ENCODE data around the gene ABCC9.

The ABCC9 gene

DNA sequence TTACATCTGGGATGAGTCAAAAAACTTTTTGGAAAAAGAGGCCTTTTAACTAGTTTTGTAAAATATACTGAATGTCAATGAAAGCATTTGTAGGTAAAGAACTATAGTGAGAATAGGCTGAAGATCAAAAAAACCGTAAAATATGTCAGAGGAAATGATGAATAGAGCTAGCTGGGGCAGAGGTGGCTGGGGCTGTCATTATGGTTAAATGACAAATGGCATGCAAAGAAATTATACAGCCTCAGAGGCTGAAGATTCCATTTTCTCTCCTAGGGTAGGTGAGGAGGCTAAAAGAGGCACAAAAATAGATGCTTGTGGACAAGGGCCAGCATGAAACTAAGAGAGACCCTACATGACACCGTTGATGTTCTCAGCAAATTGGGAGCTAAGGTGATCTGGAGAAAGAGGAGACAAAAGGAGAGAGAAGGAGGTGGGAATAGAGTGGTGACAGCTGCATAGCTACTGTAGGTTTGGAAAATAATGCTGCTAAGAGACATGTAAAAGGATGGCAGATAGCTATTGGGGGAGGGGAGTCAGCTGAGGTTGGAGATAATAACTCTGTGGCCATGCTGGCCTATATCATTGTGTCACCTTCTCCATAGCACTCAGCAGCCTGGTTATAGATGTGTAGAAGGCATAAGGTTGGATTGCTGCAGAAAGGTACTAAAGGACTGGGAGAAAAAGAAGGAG is 63.8 kb downstream of the ABCC9 start:
- no peak for DNase-seq (ENCODE audit: low spot score)

DNA sequence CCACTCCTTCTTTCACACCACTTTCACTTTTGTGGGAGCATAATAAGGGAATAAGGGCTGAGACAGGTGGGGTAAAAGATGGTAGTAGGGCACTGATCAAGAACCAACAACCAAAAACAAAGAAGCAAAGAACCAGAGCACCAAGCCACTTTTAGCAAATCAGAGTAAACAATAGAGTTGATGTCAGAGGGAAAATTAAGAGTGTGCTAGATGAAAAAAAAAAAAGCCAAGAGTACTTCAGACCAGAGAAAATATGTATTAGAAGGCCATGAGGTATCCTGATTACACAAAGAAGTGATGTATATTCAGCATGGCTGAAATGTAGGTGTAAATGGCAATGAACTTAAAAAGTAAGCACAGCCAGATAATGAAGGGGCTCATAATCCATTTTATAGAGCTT is 75.4 kb downstream of the ABCC9 start:
- DNase-seq (ENCODE audit: low spot score), result no peak

DNA sequence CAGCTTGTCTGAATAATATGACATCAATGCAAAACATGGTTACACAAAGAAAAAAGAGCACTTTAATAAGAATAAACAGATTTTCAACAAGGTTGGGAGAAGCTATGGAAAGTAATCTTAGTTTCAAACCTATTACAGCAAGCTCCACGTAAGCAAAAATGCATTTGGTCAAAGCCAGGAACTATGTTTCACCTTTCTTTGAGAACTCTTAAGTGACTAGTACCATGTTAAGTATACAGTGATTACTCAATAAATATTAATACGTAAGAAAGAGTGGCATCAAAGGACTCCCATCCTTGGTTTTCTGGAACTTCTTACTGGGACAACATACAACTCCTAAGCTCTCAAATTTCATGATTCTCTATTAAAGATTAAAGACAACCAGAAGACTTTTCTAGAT is 80.7 kb downstream of the ABCC9 start:
- DNase-seq (ENCODE audit: low spot score), result no peak

DNA sequence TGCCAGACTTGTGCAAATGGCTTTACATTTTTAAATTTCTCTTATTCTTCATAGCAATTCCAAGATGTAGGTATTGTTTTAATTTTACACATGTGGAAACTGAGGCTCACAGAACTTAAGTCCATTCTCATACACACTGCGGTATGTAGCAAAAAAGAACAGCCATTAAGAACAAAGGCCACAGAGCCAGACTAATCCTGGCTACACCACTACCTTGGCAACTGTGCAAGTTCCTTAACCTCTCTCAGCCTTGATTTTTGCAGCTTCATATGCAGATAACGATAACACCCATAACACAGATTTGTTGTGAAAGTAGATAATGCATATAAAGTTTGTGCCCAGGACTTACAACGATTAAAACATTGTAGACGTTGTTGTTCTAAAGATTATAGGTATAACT is 81.1 kb downstream of the ABCC9 start:
- DNase-seq (ENCODE audit: low spot score), result no peak

DNA sequence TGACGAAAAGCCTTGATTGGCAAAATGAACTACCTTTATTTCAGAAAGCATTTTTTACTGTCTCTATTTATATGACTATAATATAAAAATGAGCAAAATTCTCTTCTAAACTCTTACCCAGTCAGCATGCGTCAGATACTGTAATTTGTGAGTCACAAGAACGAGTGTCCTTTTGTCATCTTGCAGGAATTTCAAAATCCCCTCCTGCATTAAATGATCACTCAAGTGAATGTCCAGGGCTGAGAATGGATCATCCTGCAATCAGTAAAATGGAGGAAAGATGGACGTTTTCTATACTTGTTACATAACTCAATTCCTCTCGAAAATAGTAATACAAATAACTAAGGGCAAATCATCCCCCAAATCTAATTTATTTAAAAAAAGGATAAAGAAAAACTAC is 89.0 kb downstream of the ABCC9 start:
- no peak for DNase-seq (ENCODE audit: low spot score)

DNA sequence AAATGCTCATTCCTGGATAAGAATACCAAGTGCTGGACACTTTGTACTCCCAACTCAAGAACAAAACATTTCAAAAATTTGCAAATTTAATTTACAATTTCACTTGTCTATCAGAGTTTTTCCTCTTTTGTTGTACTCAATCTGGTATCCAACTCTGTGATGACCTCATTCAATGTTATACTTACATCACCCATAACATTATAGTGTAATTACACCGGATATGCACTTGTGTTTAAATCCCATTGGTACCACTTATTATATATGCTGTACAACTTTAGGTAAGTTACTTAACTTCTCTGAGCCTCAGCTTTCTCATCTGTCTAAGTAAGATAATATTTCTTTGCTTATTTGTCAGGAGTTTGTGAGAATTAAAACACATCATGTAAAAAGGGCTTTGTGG is 90.1 kb downstream of the ABCC9 start:
- no peak for DNase-seq (ENCODE audit: low spot score)

DNA sequence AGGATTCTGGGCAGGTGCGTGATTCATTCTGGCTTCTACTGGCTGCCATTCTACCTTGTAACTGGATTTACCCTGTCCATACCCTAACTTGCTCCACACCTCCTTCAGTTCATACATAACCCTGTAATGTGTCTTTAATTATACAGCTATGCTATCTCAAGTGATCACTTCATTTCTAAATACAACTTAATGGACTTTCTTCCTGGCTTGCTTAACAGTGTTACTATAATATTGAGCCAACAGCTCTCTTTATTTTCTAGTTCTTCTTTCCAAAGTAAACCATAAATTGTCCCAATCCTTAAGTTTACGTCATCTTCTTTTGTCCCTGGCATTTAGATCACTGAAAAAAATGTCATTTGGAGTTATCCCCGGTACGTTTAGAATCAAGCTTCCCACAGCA is 90.8 kb downstream of the ABCC9 start:
- DNase-seq (ENCODE audit: low spot score), result no peak

DNA sequence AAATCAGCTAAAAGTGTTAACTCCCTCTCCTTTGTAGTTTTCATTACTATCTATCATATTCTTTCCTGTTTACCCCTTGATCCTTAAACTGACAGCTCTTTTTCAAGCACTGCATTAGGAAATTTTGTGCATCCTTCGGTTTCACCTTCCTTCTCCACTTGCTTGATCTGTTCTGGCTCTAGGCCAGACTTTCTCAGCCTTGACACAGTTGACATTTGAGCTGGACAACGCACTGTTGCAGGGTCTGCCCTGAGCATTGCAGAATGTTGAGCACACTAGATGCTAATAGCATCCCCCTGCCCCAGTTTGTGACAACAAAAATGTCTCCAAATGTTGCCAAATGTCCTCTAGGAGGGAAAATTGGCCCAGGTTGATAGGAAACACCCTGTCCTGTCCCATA is 91.3 kb downstream of the ABCC9 start:
- no peak for DNase-seq (ENCODE audit: low spot score)

DNA sequence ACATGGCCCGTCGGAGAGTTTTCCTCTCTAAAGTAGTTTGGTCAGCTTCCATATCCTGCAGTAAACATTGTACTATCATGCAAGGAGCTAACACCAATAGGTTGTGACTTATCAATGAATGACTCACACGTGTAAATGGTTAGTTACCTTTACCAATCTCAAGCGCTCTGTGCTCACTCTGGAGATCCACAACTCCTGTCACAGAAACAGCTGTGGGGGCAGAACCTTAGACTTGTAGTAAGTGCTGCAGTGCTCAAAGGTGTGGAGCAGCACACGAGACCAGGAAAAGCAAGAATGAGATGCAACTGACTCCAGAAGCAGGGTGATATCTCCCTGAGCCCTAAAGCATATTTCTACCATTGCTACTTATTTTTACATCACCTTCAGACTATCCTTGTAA is 93.0 kb downstream of the ABCC9 start:
- no peak for DNase-seq (ENCODE audit: low spot score)

DNA sequence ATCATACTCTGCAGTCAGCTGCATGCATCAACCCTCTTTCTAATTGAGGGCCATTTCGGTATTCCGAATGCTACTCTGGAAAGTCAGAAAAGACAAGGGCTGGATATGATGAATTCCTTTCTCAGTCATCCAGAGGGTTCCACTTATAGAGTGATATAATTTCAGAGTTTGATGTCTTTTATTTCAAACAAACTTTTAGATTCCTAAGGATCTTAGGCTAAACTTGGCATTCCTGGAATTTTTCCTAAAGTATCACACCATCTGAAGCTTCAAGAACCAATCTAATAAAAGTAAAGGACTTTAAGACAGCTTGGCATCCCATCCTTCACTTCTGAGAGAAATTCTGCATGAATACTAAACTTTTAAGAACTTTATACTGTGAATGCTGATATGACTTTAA is 97.4 kb downstream of the ABCC9 start:
- no peak for DNase-seq (ENCODE audit: low spot score)

DNA sequence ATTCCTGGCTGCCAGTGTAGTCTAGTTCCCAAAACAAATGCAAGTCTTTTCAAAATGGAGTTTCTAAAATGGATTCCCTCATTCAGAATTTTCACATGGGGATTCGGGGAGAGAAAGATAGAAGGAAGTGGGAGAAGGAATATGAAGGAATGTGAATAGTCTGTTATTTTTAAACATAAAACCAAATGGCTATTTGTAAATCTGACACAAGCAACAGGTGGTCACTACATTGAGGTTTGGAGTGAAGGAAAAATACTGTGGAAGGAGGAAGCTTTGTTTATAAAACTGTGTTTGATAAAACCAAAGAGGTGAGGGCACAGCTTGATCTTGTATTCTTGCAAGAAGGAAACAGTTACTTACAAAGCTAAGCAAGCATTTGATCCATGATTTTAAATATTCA is 101.5 kb downstream of the ABCC9 start:
- DNase-seq (ENCODE audit: low spot score), result no peak

DNA sequence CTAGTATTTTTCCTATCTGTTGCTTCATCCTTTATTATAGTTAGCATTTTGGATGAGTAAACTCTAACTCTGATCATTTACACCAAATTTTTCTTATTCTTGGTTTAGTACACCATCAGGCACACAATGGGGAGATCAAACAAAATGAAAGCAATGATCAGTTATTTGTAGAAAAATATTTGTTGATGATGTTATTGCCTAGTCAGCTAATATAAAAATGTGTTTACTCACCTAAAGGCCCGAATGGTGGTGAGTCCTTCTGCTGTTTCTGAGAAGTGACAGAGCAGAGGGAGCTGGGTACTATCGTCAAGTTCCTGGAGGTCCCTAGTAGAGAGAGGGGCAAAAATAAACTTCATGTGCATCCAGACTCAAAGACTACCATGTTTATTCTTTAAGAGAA is 103.4 kb downstream of the ABCC9 start:
- DNase-seq (ENCODE audit: low spot score), result no peak

DNA sequence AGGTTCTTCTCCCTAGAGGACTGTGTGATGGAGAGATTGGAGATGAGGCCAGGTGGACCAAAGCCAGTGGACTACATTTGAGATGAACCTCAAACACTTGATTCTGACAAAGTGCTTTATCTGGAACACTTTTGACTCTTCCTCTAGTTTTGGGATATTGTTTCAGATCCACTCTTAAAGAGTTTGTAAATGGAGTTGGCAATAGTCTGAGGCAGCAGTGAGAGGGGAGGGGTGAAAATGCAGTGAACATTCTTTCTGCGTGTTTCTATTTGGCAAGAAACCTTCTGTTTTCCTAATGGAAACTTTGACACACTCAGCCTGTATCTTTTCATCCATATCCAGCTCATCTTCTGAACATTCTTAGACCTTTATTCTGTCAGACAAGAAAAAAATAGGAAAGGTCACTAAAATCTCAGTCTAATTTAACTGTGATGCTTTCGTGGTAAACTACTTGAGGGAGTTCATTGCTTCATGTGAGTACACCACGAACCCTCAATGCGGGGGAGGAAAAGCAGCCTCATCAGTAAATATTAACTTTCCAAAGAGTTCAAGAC is 109.4 kb downstream of the ABCC9 start:
- DNase-seq (ENCODE audit: low spot score), result no peak

DNA sequence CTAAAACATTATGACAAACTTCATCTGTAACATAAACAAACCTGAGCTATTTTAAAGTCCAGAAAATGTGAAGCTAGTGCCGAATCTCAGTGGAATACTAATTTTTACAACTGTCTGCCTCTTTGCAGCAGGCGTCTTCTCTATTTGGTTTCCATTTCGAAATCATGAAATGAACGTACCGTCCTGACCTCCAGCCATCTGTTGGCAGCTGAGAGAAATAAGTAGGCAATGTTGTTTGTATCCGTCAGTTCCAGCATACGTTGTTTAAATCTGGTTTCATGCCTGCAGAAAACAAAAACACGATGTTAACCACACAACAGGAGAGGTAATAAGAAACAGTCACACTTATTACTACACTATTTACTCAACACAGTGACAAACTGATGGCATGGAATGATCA is 112.4 kb downstream of the ABCC9 start:
- DNase-seq (ENCODE audit: low spot score), result no peak

DNA sequence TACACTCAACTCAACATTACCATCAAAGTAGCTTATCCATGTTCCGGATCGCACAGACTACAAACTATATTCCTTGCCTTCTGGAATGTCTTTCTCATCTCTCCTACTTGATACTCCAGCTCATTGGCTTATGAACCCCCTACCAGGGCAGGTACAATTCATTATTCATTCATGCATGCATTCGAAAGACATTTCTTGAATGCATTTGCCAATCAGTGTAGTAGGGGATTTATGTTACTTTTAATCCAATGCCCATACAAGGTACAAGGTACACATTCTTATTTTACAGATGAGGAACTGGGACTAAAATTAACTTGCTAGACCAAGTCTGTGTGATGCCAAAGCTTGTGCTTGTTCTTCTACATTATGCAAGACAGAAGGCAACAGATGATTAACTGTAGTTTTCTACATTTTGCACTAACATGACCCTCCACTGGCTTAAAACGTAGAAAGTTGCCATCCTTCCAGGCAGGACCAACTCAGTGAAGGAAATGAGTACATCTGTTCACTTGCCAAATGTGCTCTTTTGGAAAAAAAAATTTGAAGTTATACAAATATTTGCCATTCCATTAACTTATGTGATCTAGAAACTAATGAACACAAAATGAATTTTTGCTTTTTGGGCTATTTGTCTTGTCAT is 113.0 kb downstream of the ABCC9 start:
- no peak for DNase-seq (ENCODE audit: low spot score)

DNA sequence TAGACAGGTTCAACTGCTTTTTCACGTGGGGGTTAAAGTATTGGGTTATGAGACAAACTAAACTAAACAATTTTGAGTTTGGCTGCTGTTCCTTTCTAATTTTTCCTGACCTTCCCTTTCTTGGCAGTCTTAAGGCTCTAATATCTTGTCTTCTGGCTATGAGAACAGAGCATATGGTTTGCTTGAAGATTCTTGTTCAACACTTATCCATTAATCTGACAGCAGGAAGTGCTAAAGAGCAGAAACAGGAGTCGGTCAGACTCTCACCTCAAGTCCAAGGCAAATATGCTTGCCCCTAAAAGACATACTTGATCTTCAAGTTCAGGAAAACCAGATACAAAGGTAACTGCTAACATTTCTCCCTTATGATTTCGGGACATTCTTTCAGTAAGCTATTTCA is 114.1 kb downstream of the ABCC9 start:
- DNase-seq (ENCODE audit: low spot score), result no peak

DNA sequence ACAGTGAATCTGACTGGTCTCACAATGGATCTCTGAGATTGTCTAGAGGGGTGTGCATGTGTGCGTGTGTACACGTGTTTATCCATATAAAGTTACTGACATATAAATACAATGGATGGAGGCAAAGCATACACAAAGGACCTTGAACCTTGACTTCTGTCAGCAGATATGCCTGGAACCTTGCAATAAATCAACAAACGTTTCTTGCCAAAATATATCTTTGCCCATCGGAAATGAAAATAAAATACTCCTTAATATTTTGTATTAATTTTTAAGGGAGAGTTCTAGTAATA is 114.7 kb downstream of the ABCC9 start:
- DNase-seq (ENCODE audit: low spot score), result no peak

DNA sequence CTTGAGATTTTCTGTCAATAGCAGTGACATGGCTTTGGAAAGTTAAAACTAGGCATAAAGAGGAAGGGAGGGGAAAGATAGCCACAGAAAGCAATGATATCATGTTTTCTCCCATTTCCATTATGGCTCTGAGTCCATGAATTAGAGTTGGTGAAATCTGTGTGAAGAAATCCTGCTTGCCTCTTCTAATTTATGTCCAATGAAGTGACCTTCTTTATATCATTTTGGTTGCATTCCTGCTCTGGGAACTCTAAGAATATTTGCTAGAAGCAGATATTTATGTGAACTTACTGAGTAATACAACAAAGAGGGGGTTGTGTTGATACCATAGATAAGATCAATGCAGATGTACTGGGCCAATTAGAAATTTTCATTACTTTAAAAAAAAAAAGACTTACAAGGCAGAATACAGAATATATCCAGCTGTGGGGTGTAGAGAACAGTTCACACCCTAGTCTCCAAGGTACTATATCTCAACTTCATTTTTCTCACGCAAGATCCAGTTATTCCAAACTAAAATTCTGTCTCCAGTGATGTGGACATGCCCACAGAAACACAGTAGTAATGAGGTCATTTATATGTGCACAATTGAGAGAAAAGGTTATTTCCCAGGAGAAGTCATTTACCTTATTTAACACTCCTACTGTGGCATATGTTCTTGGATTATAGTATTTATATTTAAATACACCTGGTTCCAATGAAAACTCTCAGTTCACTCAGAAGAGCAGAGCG is 115.2 kb downstream of the ABCC9 start:
- no peak for DNase-seq (ENCODE audit: low spot score)

DNA sequence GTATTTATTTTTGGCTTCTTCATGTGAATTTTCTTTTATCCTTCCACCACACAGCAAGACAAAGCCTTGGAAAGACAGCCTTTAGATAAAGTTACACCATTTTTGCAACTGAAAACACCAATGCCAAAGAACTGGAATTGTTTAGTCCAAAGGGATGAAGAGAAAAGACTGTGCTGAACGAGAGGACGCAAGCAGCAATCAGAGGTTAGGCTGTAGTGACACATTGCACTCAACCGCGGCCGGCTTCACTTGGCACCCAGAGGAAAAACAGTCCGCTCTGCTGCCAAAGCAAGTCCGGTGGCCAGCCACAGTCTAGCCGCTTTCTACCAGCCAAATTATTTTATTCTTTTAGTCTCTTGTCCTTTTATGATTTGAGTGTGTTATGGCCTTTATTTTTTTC is 117.6 kb downstream of the ABCC9 start:
- DNase-seq (ENCODE audit: low spot score), result no peak

DNA sequence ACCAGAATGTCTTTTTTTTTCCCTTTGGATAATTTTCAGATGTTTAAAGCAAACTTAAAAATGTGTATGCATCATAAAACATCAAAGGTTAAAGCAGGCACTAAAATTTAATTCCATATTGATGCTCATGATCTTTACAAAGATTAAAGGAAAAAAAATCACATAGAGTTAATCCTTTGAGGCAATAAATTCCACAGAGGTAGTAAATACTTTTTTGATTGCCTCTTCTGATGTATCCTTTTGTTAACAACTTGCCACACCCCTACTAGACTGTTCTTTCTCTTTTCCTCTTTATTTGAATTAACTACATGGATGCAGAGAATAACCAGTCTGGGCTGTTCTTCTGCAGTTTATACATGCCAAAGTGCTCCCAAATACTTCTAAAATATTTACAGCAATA is 121.5 kb downstream of the ABCC9 start:
- DNase-seq (ENCODE audit: low spot score), result no peak

DNA sequence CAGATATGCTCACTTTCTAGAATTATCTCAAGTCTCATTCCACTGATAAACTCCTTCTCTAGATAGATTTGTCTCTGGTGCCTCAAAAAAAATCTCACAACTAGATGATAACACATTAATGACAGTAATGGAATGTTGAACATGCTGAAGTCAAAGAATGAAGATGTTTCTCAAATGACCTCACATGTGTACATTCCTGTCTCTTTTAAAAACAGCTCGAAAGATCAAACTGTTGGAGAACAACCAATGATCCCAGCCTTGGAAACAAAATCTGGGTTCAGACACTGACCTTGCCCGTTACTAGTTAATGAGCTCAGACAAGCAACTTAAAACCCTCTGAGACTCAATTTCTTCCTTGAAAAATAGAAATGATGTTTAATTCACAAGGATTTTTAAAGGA is 122.0 kb downstream of the ABCC9 start:
- DNase-seq (ENCODE audit: low spot score), result no peak

DNA sequence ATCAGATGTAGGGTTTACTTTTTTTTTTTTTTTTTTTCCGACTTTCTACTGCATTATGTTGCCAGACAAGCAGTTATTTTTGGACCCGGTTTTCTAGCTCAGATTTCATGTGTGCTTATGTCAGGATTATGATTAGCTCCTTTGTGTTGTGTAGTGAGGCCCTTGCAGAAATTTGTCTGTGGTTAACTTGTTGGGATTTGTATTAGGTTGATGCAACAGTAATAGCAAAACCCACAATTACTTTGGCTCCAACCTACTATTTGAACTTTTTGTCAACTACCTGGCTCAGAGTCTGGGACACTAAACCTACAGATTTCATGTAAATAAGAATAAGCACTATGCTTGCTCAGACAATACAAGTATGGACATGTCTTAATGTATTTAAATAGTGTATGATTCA is 122.6 kb downstream of the ABCC9 start:
- no peak for DNase-seq (ENCODE audit: low spot score)

DNA sequence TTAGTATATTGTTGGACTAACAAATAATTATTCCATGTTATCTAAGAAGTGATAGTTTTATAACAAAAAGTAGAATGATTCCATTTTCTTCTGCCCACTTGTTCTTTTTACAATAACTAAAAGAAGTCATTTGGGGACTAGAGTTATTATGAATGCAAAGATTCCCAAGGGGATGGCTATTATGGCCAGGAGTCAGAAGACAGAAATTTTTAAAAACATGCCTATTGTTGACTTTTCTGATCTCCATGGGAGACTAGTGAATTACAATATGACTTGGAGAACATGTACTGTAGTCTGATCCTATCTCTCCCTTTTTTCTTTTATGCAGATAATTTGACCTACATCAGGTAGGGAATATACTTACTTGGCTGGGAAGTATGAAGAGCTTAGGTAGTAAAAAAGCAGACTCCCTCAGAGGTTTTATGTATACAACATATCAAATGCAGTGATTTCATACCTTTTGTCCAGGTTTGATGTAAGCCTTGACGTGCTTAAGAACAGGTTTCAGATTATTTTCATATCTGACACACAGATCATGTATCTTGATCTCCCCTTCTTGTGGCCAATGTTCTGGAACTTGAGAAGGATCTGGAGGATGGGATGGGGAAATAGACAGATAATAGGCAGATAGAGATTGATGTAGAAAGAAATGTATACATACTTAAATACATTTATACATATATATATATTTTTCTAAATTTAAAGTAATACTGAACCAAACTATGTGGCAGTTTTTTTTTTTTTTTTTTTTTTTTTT is 125.7 kb downstream of the ABCC9 start:
- DNase-seq (ENCODE audit: low spot score), result no peak

All from iPS-NIHi11 (cell line).